OCI-LY7 (cell line): ENCODE results near the gene NKX6-2.

Experiments used
- EZH2phosphoT487 ChIP-seq: fragments of 200-600 bp; sonication (generic); IDR thresholded peaks from 2 replicates; pipeline ENCODE4 v1.6.1; 2018; ENCODE audit warnings: low read depth, borderline replicate concordance, mild to moderate bottlenecking, mixed run types, antibody characterized with exemption, low read length, moderate library complexity, mixed read lengths
- TF ChIP-seq, protein P1 (sequence below): fragments of 200-600 bp; sonication (generic); conservative IDR thresholded peaks from 2 replicates; pipeline ENCODE4 v1.5.1; 2014; ENCODE audit warnings: mild to moderate bottlenecking, antibody characterized with exemption, low read length, moderate library complexity, mixed read lengths

DNA sequence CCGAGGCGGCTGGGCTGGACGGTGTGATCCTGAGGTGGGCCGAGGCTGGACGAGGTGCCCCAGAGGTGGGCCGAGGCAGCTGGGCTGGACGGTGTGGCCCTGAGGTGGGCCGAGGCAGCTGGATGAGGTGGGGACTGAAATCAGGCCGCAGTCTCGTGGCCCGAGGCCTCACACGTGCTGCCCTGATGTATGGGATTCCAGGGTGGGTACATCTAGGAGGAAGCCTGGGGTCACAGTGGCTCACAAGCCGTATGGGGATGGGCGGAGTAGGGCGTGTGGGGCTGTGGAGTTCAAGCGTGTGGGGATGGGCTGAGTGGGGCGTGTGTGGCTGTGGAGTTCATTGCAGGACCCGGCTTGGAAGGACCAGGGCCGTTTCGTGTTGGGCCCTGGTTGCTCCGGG is 12.5 kb upstream of the NKX6-2 start:
- TF ChIP-seq, protein P1, sequence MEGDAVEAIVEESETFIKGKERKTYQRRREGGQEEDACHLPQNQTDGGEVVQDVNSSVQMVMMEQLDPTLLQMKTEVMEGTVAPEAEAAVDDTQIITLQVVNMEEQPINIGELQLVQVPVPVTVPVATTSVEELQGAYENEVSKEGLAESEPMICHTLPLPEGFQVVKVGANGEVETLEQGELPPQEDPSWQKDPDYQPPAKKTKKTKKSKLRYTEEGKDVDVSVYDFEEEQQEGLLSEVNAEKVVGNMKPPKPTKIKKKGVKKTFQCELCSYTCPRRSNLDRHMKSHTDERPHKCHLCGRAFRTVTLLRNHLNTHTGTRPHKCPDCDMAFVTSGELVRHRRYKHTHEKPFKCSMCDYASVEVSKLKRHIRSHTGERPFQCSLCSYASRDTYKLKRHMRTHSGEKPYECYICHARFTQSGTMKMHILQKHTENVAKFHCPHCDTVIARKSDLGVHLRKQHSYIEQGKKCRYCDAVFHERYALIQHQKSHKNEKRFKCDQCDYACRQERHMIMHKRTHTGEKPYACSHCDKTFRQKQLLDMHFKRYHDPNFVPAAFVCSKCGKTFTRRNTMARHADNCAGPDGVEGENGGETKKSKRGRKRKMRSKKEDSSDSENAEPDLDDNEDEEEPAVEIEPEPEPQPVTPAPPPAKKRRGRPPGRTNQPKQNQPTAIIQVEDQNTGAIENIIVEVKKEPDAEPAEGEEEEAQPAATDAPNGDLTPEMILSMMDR, result no peak
- no peak for TF ChIP-seq EZH2phosphoT487
